Stromal cell of bone marrow (primary cell): ENCODE data around the gene CELF2.
"Not testable (repeated sequence)": the region's sequence is repeated elsewhere in the genome, so short reads cannot be mapped to it uniquely, and the experiment has no call there.

Experiments
- DNase-seq: peaks from one replicate; pipeline ENCODE4 v3.0.0-alpha.2; 2012; ENCODE audit warnings: low read depth

Gene CELF2

DNA sequence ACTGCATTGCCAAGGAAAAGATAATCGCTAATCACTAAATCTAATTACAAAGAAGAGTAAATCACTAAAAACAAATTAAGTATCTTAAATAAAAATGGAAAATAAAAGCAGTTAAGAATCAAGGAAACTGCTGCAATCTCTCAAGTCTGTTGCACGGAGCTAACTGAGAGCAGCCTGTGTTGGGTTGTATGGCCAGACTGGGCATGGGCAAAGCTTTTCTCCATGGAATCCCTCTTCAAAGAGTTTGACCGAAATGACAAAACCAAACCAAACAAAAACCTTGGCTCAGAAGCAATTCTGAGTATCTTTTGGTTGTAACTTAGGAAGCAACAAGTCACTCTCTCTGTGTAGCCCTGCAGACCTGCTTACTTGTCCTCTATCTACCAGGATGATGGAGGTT lies 78.8 kb downstream of the CELF2 start:
- no peak for DNase-seq

DNA sequence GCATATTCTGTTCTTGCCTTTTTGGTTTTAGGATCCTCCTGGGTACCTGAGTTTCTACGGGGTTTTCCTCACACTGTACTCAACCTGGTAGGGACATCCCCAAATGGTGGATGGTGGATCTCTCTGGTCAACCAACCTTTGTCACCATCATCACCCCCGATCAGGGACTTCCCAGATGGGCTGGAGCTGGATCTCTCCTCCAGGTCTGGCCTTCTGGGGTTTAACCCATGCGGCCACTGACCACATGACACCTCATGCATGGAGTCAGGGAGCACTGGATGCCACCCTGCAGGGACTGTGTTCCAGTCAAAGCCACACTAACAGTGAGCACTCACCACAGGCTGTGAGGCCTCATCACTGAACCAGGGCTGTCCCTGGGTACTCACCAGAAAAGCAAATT lies 80.0 kb downstream of the CELF2 start:
- no peak for DNase-seq

DNA sequence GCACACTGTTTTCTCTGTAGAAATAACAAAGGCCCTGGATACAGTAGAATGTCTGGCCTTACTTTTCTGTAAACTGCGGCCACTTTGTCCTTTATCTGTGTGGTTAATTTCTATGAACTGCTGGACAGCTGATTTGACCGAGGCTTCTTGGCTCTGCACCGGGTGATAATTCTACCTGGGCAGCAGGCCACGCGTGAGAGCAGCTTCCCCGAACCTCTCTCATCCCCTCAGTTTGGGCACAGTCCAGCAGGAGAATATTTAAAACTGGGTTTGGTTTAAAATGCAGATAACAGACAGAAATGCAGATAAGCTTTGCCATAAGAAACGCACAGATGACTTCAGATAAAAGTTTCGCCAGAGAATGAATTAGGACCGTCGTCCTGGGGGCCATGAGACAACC lies 81.0 kb downstream of the CELF2 start:
- DNase-seq, result no peak

DNA sequence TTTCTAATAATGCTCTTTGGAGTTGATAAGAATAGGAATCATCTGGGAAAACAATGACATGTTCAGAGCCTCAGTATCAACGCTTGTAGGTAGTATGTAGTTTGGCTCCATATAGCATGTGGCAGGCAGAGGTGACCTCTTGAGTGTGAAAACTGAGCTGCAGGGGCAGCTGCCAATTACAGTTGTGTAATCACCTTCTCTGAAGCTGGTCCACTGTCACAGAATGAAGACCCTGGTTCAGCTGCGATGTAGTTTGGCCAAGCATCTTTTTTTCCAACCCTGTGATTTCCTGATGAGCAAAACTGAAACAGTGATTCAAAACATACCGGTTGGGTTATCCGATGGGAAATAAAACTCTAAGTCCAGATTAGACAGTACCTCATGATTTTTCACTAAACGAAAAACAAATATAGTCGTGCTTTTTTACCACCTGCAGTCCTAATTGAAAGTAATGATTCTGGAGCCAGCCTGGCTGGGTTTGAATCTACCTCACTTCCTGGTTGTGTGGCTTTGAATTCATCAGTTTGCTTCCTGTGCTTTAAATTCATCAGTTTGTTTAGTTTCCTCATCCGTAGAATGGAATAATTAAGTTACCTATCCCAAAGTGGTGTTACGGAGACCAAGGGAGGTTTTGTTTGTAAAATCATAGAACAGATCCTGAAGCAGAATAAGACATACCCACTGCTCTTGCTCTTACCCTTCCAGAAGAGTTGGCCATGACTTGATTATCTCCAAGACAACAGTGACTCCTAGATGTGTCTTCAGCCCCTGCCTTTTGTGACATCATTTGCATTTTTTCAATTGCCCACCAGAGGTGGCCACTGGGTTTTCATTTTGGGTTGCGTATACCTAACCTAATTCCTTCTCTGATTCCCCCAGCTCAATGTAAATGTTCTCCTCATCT lies 87.4 kb downstream of the CELF2 start:
- DNase-seq, result no peak

DNA sequence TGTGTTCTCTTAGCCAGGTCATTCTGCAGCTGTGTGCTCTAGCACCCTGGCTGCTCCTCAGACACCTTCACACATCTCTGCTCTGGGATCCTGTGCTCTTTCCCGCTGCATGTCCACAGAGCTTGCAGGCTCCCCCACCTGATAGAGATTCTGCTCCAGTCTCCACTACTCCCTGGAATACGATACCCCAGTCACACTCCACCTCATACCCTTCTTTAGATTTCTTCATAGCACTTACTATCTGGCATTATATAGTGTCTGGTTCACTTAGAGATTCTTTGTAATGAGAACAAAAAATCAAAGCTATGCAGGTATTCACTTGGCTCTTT lies 88.0 kb downstream of the CELF2 start:
- no peak for DNase-seq

DNA sequence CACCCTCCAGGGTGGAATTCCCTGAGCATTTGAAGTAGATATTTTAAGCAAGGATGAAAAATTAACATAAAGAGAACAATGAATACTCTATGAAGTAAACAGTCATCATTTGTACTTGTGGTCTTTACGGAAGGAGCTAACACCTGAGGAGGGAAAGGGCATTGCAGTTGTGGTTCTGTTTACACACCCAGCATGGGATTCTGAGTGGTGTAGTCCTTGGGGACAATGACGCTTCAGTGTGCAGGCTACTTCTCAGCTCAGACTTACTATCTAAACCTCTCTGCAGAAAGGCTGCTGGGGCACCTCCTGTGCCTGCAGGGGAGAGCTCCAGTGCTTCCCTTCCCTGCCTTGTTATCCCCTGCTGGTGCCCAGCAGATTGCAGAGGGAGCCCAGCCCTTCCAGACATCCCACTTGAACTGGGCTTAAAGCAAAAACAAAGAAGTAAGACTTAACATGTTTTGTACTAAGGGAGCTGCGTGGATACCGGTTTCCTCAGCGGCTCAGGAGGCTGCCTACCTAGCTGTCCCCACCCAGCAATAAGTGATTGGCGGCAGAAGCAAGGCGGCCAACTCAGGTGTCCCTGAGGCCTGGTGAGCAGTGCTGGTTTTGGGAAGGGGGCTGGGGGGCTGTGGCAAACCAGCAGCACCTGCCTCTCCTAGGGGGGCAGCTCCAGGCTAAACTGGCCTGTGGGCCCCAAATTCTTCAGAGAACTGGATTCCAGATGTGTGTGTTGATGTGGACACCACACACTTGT lies 89.1 kb downstream of the CELF2 start:
- DNase-seq, result no peak

DNA sequence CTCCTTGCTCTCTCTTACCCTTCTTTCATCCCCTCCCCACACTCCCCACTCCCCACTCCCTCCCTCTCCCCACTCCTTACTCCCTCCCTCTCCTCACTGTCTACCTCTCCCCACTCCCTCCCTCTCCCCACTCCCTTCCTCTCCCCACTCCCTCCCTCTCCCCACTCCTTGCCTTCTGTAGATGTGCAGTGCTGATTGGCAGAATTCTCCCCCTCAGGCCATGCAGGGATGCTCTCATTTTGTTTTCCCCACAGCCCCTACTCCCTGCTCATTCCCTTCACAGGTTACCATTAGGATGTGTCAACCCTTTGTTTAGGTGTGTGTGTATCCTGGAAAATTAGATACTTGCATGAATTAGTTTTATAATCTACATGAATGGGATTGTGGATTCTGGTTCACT lies 90.3 kb downstream of the CELF2 start:
- DNase-seq, result no peak

DNA sequence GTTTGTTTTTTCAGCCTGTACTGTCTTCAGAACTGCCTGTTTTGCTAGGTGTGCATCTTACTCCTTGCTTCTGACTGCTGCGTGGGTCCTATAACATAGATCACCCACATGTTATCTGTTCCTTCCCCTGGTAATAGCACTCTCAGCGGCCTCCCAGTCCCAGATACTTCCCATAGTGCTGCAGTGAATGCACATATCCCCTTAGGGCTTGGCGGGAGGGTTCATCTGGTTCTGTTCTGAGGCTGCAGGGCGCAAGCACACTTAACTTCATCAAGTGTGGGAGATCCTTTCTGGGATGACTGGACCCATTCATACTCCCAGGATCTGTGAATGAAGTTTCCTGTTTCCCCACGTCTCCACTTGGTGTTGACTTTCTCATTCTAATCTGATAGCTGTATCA lies 90.7 kb downstream of the CELF2 start:
- no peak for DNase-seq

DNA sequence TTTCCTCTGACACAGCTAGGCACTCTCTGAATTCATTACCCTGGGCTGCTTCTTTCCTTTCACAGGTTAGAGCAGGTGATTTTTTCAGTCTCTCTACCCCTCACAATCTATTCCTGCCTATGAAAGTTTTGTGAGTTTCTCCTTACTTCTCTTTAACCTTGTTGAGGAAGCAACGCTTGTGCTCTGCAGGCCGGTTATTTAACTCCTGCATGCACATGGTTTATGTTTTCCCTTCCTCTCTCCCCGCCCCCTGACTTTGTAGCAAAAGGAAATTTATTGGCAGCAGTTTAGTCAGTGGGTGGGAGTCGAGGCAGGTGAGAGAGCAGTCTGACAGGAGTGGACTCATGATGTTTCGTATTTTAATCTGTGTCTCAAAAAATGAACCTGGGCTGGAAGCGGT lies 91.9 kb downstream of the CELF2 start:
- no peak for DNase-seq

DNA sequence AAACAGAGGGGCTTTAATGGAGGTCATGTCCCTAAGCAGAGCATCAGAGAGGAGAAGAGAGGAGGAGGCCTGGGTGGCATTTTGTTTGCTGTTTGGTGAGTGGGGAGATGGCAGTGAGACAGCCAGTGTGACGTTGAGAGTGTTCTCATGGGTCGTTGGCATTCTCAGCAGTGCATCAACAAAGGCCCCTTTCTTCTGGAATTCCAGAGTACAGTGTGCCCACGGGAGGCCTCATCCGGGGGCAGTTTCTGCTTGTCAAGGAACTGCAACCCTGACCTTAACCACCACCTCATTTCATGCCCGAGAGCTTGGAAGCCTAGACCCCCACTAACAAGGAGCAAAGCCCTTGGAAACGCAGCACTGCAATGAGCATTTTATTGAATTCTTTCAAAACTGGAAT lies 92.9 kb downstream of the CELF2 start:
- no peak for DNase-seq

DNA sequence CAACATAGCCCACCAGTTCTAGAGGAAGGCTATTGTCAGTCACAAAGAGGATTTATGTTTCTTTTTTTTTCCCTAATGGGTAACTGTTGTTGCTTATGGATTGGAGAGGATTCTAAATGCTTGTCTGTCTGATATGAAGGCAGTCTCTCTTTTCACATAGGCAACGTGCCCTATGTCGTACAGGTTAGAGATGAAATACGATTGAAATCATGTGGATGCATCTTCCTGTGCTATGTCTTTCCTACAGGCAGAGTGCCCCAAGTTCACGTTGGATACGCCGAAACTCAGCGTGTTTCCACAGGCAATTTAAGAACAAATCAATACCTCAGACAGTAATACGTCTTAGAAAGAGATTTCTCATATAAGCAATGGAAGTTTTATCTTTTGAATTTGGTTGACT lies 93.8 kb downstream of the CELF2 start:
- no peak for DNase-seq

DNA sequence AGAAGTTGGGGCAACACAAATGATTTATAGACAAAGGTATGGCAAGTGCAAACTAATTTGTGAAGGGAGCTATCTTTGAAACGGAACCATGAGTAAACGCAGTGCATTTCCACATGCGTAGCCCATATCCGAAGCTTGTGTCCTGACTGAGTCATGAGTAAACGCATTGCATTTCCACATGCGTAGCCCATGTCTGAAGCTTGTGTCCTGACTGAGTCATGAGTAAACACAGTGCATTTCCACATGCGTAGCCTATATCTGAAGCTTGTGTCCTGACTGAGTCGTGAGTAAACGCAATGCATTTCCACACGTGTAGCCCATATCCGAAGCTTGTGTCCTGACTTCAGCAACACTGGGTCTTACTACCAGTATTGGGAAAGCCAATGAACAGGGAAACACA lies 95.0 kb downstream of the CELF2 start:
- DNase-seq, result no peak

DNA sequence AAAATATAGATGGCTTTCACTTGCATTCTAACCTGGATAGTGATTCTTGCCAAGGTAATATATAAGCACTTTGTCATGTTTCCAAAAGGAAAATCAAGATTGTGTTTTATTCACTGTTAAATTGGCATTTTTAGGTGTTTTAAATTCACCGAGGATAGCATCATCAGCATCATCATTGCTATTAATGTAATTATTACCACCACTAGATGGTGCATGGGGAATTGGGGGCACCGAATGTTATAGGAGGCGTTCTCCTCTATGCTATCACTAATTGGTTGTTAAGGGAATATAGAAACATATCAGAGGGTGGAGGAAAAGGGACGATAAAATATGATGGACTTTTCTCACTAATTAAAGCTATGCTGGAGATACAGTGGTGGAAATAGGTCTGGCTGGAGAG lies 95.5 kb downstream of the CELF2 start:
- DNase-seq, result no peak

DNA sequence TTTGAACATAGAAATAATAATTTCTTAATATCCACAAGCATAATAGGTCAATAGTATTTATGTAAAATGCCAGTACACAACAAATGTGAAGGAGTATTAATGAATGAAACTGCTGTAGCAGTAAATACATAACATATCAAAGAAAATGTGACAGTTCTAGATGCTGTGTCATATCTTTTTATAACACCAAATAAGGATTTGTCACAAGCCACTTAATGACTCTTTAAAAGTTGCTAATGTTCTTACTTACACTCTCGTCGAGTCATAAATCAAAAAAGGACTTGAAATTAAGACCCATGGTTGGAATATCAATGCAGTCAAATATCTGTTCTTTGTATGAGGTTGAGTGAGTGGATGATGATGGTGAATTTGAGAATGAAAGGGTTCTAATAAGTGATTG lies 96.6 kb downstream of the CELF2 start:
- DNase-seq, result no peak

DNA sequence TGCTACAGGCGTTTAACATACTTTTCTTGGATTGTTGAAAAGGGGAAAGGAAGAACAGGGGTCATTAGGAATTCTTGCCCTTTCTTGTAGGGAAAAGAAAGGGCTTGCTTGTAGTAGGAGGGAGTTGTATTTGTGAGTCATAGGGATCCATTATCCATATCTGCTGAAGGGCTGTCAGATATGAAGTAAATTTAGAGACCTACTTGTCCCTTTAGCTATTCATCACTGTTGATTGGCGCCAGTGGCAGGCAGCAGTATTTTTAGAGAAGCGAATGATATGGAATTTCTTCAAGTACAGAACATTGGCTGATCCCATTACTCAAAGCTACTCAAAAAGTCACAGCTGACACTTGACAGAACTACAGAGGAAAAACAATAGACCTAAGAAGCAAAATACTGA lies 97.7 kb downstream of the CELF2 start:
- no peak for DNase-seq

DNA sequence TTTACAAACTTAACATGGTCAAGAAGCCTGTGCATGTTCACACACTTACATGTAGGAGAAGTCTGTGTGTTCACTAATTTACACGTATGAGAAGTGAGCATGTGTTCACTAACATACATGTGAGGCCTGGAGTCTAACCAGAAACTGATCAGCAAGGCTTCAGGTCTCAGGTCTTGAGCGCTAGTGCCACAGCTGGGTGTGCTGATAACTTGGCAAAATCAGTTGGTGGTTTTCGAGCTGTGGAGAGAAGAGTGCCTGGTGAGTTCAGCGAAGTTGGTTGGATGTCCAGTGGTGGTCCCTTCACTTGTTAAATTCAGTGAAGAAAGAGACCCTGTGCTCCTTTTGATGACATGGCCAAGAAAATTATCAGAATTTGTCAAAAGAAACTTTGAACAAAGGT lies 98.7 kb downstream of the CELF2 start:
- DNase-seq, result no peak

DNA sequence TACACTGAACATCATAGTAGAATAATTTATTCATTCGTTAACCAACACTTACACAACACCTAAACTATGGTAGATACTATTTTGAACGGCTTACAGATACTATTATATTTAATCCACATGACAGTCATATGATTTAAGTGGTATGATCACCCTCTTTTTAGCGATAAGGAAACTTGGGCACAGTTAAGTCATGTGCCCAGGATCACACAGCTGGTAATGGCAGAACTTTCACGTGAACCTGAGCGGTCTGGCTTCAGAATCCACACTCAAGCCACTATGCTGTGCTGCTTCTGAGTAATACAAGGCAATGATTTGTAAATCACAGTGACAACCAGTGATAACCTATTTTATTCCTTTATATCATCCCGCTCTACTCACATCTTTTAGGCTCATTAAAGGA lies 99.1 kb downstream of the CELF2 start:
- DNase-seq, result no peak

DNA sequence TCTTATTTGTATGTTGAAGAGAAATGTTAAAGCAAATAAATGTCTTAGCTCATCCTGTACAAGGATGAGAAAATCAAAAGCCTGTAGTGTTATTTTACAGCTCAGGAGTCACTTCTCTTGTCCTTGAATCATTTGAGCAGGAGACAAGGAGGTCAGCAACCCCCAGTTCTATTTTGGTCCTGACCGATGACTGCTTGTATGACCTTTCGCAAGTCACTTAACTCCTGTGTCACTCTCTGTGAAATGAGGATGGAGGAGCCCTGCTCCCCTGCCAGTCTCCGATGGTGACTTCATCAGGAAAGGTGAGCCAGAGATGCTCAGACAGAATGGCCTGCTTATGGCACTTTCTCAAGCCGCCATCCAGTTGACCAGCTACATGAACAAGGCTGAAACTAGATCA lies 101.0 kb downstream of the CELF2 start:
- DNase-seq, result no peak

DNA sequence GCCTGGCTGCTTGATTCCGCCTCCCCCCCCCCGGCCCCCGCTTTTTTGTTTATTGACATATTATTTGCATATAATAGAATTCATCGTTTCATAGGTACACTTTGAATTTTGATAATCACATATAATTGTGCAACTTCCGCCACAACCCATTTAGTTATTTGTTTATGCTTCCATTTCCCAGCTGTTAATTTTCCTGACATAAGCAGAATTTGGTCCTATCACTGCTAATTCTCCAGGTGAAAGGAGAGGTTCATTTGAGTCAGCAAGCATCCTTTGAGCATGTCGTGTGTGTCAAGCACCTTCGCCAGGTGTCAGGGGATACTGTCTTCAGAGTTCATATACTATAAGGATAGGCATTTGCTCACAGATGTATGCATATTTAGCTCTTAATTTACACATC lies 102.2 kb downstream of the CELF2 start:
- DNase-seq, result no peak

DNA sequence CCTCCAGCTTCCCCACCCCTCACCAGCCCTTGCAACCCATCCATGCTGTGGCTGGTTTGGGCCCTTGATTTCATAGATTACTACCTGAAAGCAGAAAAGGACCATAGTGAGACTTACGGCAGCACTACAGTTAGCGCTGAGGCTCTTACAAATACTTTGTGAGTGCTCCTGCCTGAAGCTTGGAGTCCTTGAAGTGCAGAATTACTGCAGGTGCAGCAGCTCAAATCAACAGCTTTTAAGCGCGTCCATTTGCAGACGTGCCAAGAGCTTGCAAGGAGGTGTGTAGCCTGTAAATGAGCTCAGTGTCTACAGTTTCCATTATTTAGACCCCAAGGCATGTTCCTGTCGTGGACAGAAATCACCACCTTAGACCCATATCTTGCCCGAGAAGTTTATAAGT lies 103.0 kb downstream of the CELF2 start:
- DNase-seq, result no peak

DNA sequence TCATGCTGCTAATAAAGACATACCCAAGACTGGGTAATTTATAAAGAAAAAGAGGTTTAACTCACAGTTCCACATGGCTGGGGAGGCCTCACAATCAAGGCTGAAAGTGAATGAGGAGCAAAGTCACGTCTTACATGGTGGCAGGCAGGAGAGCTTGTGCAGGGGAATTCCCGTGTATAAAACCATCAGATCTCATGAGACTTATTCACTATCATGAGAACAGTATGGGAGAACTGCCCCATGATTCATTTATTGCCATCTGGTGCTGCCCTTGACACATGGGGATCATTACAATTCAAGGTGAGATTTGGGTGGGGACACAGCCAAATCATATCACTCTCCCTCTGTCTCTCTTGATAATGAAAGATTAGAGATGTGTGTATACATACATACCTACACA lies 106.2 kb downstream of the CELF2 start:
- not testable (repeated sequence) for DNase-seq

DNA sequence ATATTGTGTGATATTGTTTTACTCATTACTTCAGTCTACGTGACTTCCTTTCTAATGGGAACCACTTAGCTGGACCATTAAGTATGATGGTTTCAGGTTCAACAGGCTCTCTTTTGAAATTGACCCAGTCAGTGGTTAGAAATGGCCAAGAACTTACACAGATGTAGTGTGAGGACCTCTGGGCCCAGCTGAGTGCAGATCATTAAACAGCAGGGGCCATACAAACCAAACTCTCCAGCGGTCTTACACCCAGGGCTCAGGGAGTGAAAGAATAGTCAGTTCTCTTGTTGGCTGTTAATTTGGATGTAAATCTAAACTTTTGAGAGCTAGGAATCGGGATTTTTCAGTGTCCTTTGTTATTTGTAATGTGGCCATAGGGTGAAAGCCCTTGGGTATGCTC lies 107.3 kb downstream of the CELF2 start:
- DNase-seq, result no peak

DNA sequence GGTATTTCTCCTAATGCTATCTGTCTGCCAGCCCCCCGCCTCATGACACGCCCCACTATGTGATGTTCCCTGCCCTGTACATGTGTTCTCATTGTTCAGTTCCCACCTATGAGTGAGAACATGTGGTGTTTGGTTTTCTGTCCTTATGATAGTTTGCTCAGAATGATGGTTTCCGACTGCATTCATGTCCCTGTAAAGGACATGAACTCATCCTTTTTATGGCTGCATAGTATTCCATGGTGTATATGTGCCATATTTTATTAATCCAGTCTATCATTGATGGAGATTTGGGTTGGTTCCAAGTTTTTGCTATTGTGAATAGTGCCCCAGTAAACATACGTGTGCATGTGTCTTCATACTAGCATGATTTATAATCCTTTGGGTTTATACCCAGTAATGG lies 109.3 kb downstream of the CELF2 start:
- DNase-seq, result not testable (repeated sequence)

DNA sequence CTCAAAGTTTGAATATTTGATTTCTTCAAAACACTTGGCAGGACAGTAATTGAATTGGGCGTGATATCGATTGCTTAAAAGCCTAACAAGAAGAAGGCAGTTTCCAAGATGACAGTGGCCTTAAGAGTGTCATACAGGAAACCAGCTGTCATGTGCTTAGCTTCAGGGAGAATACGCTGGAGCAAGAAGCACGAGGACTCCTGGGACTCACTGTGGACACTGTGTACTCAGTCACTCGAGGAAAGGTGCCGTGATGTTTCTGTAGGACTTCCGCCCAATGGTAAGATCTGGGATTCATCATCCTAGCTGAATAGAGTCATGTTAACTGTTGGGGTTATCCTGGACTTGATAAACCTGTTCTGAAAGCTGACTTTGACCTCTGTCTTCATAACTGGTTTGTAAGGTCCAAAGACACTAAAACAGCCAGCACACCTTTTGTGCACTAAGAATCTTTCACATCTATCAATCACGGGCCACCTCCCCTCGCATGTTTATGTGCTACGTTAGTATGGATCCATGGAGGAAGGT lies 113.5 kb downstream of the CELF2 start:
- DNase-seq, result no peak
